Natural killer cell (primary cell): Measurements from ENCODE around the gene MCF2L. TPM values are rescaled to one million over a fixed set of nuclear protein-coding genes. Genes with fewer than 3 reads are reported as not detected.

Source experiments
- ATAC-seq, 3 donors: fragments of 150-1000 bp in 2 of 3; fragments of 200-7000 bp in 1 of 3; cut with Tn5 transposase; 1 replicate in 1 of 3; 2 replicates in 2 of 3; pipeline ENCODE4 v1.10.0; 2021; ENCODE audit warnings: mild to moderate bottlenecking in 2 of 3, moderate library complexity in 2 of 3
- DNase-seq, 2 donors: peaks; one replicate each; pipeline versions ENCODE4 v3.0.0 to v3.0.0-alpha.2; 2013 to 2021; ENCODE audit warnings: mixed read lengths in 1 of 2
- H3K27ac ChIP-seq: one replicate; pipeline ENCODE4 v1.5.1; 2013; ENCODE audit warnings: mild to moderate bottlenecking, low read length
- H3K27me3 ChIP-seq: one replicate; pipeline ENCODE4 v1.6.1; 2013; ENCODE audit warnings: low read length; ENCODE audit not compliant: control insufficient read depth, insufficient read depth
- H3K36me3 ChIP-seq: one replicate; pipeline ENCODE4 v1.6.1; 2013; ENCODE audit warnings: low read length; ENCODE audit not compliant: control insufficient read depth, insufficient read depth
- H3K4me1 ChIP-seq: one replicate; pipeline ENCODE4 v1.6.1; 2013; ENCODE audit warnings: low read length; ENCODE audit not compliant: control insufficient read depth, insufficient read depth
- H3K4me3 ChIP-seq: one replicate; pipeline ENCODE4 v1.5.1; 2013; ENCODE audit warnings: low read length
- H3K9me3 ChIP-seq: one replicate; pipeline ENCODE4 v1.6.1; 2013; ENCODE audit warnings: low read length; ENCODE audit not compliant: control insufficient read depth, insufficient read depth
- H3K27ac Mint-ChIP-seq, 2 donors: one replicate each; pipeline ENCODE4 v1.8.0; 2022; ENCODE audit warnings: mild to moderate bottlenecking in 2 of 2, mixed read lengths in 2 of 2, moderate library complexity in 1 of 2
- H3K27me3 Mint-ChIP-seq, 2 donors: one replicate each; pipeline ENCODE4 v1.8.0; 2022; ENCODE audit warnings: low read depth in 2 of 2, mixed read lengths in 2 of 2
- H3K36me3 Mint-ChIP-seq: one replicate; pipeline ENCODE4 v1.8.0; 2022; ENCODE audit warnings: mixed read lengths
- H3K4me1 Mint-ChIP-seq, 2 donors: one replicate each; pipeline ENCODE4 v1.8.0; 2022; ENCODE audit warnings: mixed read lengths in 2 of 2
- H3K4me3 Mint-ChIP-seq: one replicate; pipeline ENCODE4 v1.8.0; 2022; ENCODE audit warnings: mild to moderate bottlenecking, moderate library complexity, mixed read lengths
- H3K9me3 Mint-ChIP-seq, 2 donors: one replicate each; pipeline ENCODE4 v1.8.0; 2022; ENCODE audit warnings: mixed read lengths in 2 of 2
- CTCF ChIP-seq: fragments of 200-600 bp; IDR thresholded peaks from one replicate; pipeline ENCODE4 v1.8.0; 2022; ENCODE audit warnings: antibody characterized with exemption
- WGBS: methylation state at CpG from one replicate; pipeline ENCODE4 v1.1.7; 2013; ENCODE audit warnings: missing lambda C conversion rate; ENCODE audit not compliant: insufficient coverage; 5-methylcytosine and 5-hydroxymethylcytosine counted together
- intact Hi-C: fragments of 100-400 bp; cut with micrococcal nuclease; formaldehyde crosslinking; loops from one replicate; pipeline ENCODE4 v1.14.2; 2022
- total RNA-seq, 4 donors: library from RNA; stranded (reverse); fragments of 120-200 nt in 1 of 4; gene quantifications; one replicate each; pipeline versions ENCODE4 v1.2.3 to v1.2.4, GENCODE V29; 2013 to 2022

The MCF2L gene
- total RNA-seq, 3 donors from 2014 or later (not counting 1 experiment from before 2014, with no cell fraction given): 1.7 to 3.0 (median 3.0) TPM

GRCh38 chr13:113126265-113127150, 157.5 kb downstream of the MCF2L start:
- no peak overlapping the region for H3K27ac Mint-ChIP-seq
- H3K9me3 ChIP-seq: peaks cover 3% of the 10 kb centered on the region
- TF ChIP-seq CTCF: no peak
- H3K4me1 ChIP-seq: peaks cover 9% of the 10 kb centered on the region
- no peaks in the 10 kb centered on the region for H3K9me3 Mint-ChIP-seq
- no peaks in the 10 kb centered on the region for H3K36me3 ChIP-seq
- H3K4me3 ChIP-seq: no peak overlapping the region
- H3K4me3 Mint-ChIP-seq: no peak overlapping the region
- intact Hi-C loops: no loop called here
- ATAC-seq (no peak), DNase-seq (no peak)
- H3K27me3 Mint-ChIP-seq: peaks cover 13 to 34% of the 10 kb centered on the region in 2 donors
- H3K27me3 ChIP-seq: peaks cover 4% of the 10 kb centered on the region
- no peaks in the 10 kb centered on the region for H3K36me3 Mint-ChIP-seq
- no peak overlapping the region for H3K27ac ChIP-seq
- 90% methylated on average over 18 of the region's 18 CpGs for WGBS
- H3K4me1 Mint-ChIP-seq: peaks cover 5% of the 10 kb centered on the region in 2 donors

GRCh38 chr13:113129480-113129879, 160.5 kb downstream of the MCF2L start:
- Mint-ChIP-seq H3K36me3 (no peaks in the 10 kb centered on the region), H3K4me1 (peaks cover 5% of the 10 kb centered on the region in 2 donors), H3K9me3 (no peaks in the 10 kb centered on the region), H3K27me3 (peaks cover 31 to 41% of the 10 kb centered on the region in 2 donors), H3K27ac (no peak overlapping the region), H3K4me3 (peak overlapping the region; percentile 67)
- intact Hi-C loops: no loop called here
- Histone ChIP-seq H3K27me3 (peaks cover 8% of the 10 kb centered on the region), H3K4me1 (peaks cover 9% of the 10 kb centered on the region), H3K27ac (no peak overlapping the region), H3K4me3 (peak overlapping the region; percentile 26), H3K9me3 (peaks cover 3% of the 10 kb centered on the region), H3K36me3 (no peaks in the 10 kb centered on the region)
- WGBS: 67% methylated on average over 27 of the region's 27 CpGs
- ATAC-seq: peak in 1 of 3 donors; percentile 12
- DNase-seq: no peak
- no peak for TF ChIP-seq CTCF

GRCh38 chr13:113129921-113130750, 161.1 kb downstream of the MCF2L start:
- H3K27me3 Mint-ChIP-seq: peaks cover 31 to 41% of the 10 kb centered on the region in 2 donors
- Histone ChIP-seq H3K9me3 (peaks cover 3% of the 10 kb centered on the region), H3K4me1 (peaks cover 9% of the 10 kb centered on the region), H3K27me3 (peaks cover 8% of the 10 kb centered on the region), H3K27ac (no peak overlapping the region), H3K4me3 (peak overlapping the region; percentile 26), H3K36me3 (no peaks in the 10 kb centered on the region)
- peaks cover 5% of the 10 kb centered on the region in 2 donors for H3K4me1 Mint-ChIP-seq
- H3K9me3 Mint-ChIP-seq: no peaks in the 10 kb centered on the region
- intact Hi-C loops: no loop called here
- H3K4me3 Mint-ChIP-seq: peak overlapping the region; percentile 67
- no peak for TF ChIP-seq CTCF
- H3K36me3 Mint-ChIP-seq: no peaks in the 10 kb centered on the region
- no peak overlapping the region for H3K27ac Mint-ChIP-seq
- ATAC-seq (peak in 2 of 3 donors; percentile 69 to 77), DNase-seq (peak in 1 of 2 donors; percentile 39)
- 41% methylated on average over 60 of the region's 60 CpGs for WGBS
